DMS153 (cell line): ENCODE results near the gene MCM6.
"Not testable (repeated sequence)": the region's sequence is repeated elsewhere in the genome, so short reads cannot be mapped to it uniquely, and the experiment has no call there.

Experiments used
- DNase-seq: peaks from one replicate; lab custom pipeline; 2025; lab: John Stamatoyannopoulos, UW

Gene MCM6

GRCh38 chr2:135820003-135820618 is 56.1 kb downstream of the MCM6 start:
- no peak for DNase-seq

GRCh38 chr2:135818937-135819610 is 57.2 kb downstream of the MCM6 start:
- DNase-seq, result no peak

GRCh38 chr2:135817951-135818350 is 58.3 kb downstream of the MCM6 start:
- DNase-seq, result no peak

- no peak for DNase-seq
Measured at GRCh38 chr2:135817466-135817865, 58.8 kb downstream of the MCM6 start.

- DNase-seq, result no peak
Measured at GRCh38 chr2:135815269-135815668, 61.0 kb downstream of the MCM6 start.

GRCh38 chr2:135812907-135813511 is 63.2 kb downstream of the MCM6 start:
- DNase-seq, result no peak

- DNase-seq, result not testable (repeated sequence)
Measured at GRCh38 chr2:135807874-135808273, 68.4 kb downstream of the MCM6 start.

GRCh38 chr2:135803278-135803677 is 73.0 kb downstream of the MCM6 start:
- no peak for DNase-seq

GRCh38 chr2:135802350-135802749 is 73.9 kb downstream of the MCM6 start:
- DNase-seq, result no peak

GRCh38 chr2:135800513-135801460 is 75.5 kb downstream of the MCM6 start:
- no peak for DNase-seq

- no peak for DNase-seq
Measured at GRCh38 chr2:135799738-135800137, 76.5 kb downstream of the MCM6 start.

GRCh38 chr2:135798762-135799161 is 77.5 kb downstream of the MCM6 start:
- no peak for DNase-seq

GRCh38 chr2:135798275-135798705 is 78.0 kb downstream of the MCM6 start:
- DNase-seq, result no peak

- DNase-seq, result no peak
Measured at GRCh38 chr2:135797497-135798274, 78.6 kb downstream of the MCM6 start.

- DNase-seq, result no peak
Measured at GRCh38 chr2:135796606-135797005, 79.6 kb downstream of the MCM6 start.

GRCh38 chr2:135795641-135796040 is 80.6 kb downstream of the MCM6 start:
- not testable (repeated sequence) for DNase-seq

GRCh38 chr2:135792401-135793150 is 83.7 kb downstream of the MCM6 start:
- DNase-seq, result no peak

GRCh38 chr2:135791418-135792190 is 84.6 kb downstream of the MCM6 start:
- DNase-seq, result no peak

GRCh38 chr2:135790423-135790822 is 85.8 kb downstream of the MCM6 start:
- no peak for DNase-seq
